GM12872 (cell line): ENCODE measurements around the gene TLL1.

Experiments
- CTCF ChIP-seq: IDR thresholded peaks from 3 replicates; pipeline ENCODE4 v1.5.1; 2011; ENCODE audit warnings: low read depth, mild to moderate bottlenecking, low read length, moderate library complexity; ENCODE audit not compliant: insufficient read depth

Gene TLL1

GRCh38 chr4:166075599-166075998 is 202.6 kb downstream of the TLL1 start:
- no peak for TF ChIP-seq CTCF

- no peak for TF ChIP-seq CTCF
Observed at GRCh38 chr4:166077782-166078181, 204.7 kb downstream of the TLL1 start.

GRCh38 chr4:166078383-166078782 is 205.3 kb downstream of the TLL1 start:
- no peak for TF ChIP-seq CTCF

- TF ChIP-seq CTCF, result no peak
Observed at GRCh38 chr4:166078955-166079354, 205.9 kb downstream of the TLL1 start.

GRCh38 chr4:166087569-166087968 is 214.5 kb downstream of the TLL1 start:
- TF ChIP-seq CTCF, result no peak

GRCh38 chr4:166088576-166088975 is 215.5 kb downstream of the TLL1 start:
- no peak for TF ChIP-seq CTCF

- no peak for TF ChIP-seq CTCF
Observed at GRCh38 chr4:166091146-166091545, 218.1 kb downstream of the TLL1 start.
